HepG2 (cell line): ENCODE data around the gene VEGFB. TPM values are rescaled to one million over a fixed set of nuclear protein-coding genes. Genes with fewer than 3 reads are reported as not detected.

Experiments used
- BCL6 ChIP-seq: IDR thresholded peaks from 2 replicates; pipeline ENCODE4 v1.6.1; 2016; ENCODE audit warnings: missing genetic modification reagents, missing compliant biosample characterization
- CTCF ChIP-seq: sonication (generic); formaldehyde crosslinking; IDR thresholded peaks from 2 replicates; pipeline ENCODE4 v1.5.0; 2020; ENCODE audit warnings: mild to moderate bottlenecking, missing genetic modification reagents, moderate library complexity
- GLI4 ChIP-seq: sonication (generic); formaldehyde crosslinking; IDR thresholded peaks from 2 replicates; pipeline ENCODE4 v1.5.1; 2020; ENCODE audit warnings: missing genetic modification reagents, mild to moderate bottlenecking, moderate library complexity, borderline replicate concordance
- HOMEZ ChIP-seq: IDR thresholded peaks from 2 replicates; pipeline ENCODE4 v1.6.1; 2016; ENCODE audit warnings: low read depth
- HOXD1 ChIP-seq: sonication (generic); formaldehyde crosslinking; IDR thresholded peaks from 2 replicates; pipeline ENCODE4 v1.5.0; 2020; ENCODE audit warnings: missing genetic modification reagents
- MAZ ChIP-seq, 2 experiments: sonication (generic) in 1 of 2; formaldehyde crosslinking in 1 of 2; IDR thresholded peaks; 2 replicates each; pipeline versions ENCODE4 v1.5.0 to v1.6.1; 2012 to 2020; ENCODE audit warnings: low read depth in 2 of 2, mild to moderate bottlenecking in 2 of 2, borderline replicate concordance in 1 of 2, improper control_type of control experiment in 1 of 2, low read length in 1 of 2, missing genetic modification reagents in 1 of 2, moderate library complexity in 1 of 2
- MEIS1 ChIP-seq: sonication (generic); formaldehyde crosslinking; IDR thresholded peaks from 2 replicates; pipeline ENCODE4 v1.9.0; 2021; ENCODE audit warnings: mild to moderate bottlenecking, missing genetic modification reagents, moderate library complexity, borderline replicate concordance
- PHF8 ChIP-seq: sonication (generic); formaldehyde crosslinking; IDR thresholded peaks from 2 replicates; pipeline ENCODE4 v1.5.0; 2020; ENCODE audit warnings: missing genetic modification reagents
- PITX1 ChIP-seq: sonication (generic); formaldehyde crosslinking; IDR thresholded peaks from 2 replicates; pipeline ENCODE4 v1.5.1; 2020; ENCODE audit warnings: mild to moderate bottlenecking, missing genetic modification reagents
- POLR2AphosphoS2 ChIP-seq: IDR thresholded peaks from 2 replicates; pipeline ENCODE4 v1.6.1; 2011; ENCODE audit warnings: low read depth, low read length, improper control_type of control experiment
- RARG ChIP-seq: sonication (generic); formaldehyde crosslinking; IDR thresholded peaks from 2 replicates; pipeline ENCODE4 v1.4.0; 2020; ENCODE audit warnings: low read depth, mild to moderate bottlenecking, missing genetic modification reagents
- SALL1 ChIP-seq: sonication (generic); formaldehyde crosslinking; IDR thresholded peaks from 2 replicates; pipeline ENCODE4 v1.8.0; 2022; ENCODE audit warnings: mild to moderate bottlenecking, missing genetic modification reagents
- ZFAT ChIP-seq: sonication (generic); formaldehyde crosslinking; conservative IDR thresholded peaks from 2 replicates; pipeline ENCODE4 v1.8.1; 2023; ENCODE audit warnings: missing genetic modification reagents, inconsistent platforms
- ZFP36L2 ChIP-seq: sonication (generic); formaldehyde crosslinking; IDR thresholded peaks from 2 replicates; pipeline ENCODE4 v1.4.0; 2020; ENCODE audit warnings: missing genetic modification reagents
- ZNF20 ChIP-seq: sonication (generic); formaldehyde crosslinking; IDR thresholded peaks from 2 replicates; pipeline ENCODE4 v1.4.0; 2020; ENCODE audit warnings: mild to moderate bottlenecking, moderate library complexity, missing genetic modification reagents
- ZNF280B ChIP-seq: sonication (generic); formaldehyde crosslinking; IDR thresholded peaks from 2 replicates; pipeline ENCODE4 v1.5.0; 2020; ENCODE audit warnings: missing genetic modification reagents, mild to moderate bottlenecking, borderline replicate concordance
- ZNF30 ChIP-seq: sonication (generic); formaldehyde crosslinking; IDR thresholded peaks from 2 replicates; pipeline ENCODE4 v1.5.0; 2020; ENCODE audit warnings: mild to moderate bottlenecking, missing genetic modification reagents
- ZNF572 ChIP-seq: sonication (generic); formaldehyde crosslinking; IDR thresholded peaks from 2 replicates; pipeline ENCODE4 v1.5.1; 2020; ENCODE audit warnings: mild to moderate bottlenecking, missing genetic modification reagents
- ZNF605 ChIP-seq: sonication (generic); formaldehyde crosslinking; IDR thresholded peaks from 2 replicates; pipeline ENCODE4 v1.8.0; 2022; ENCODE audit warnings: mild to moderate bottlenecking, missing genetic modification reagents
- ZNF792 ChIP-seq: IDR thresholded peaks from 2 replicates; pipeline ENCODE4 v1.6.1; 2016
- polyA plus RNA-seq, 8 experiments: library from polyadenylated mRNA; depleted of rRNA in 3 of 8; stranded (reverse) in 7 of 8; unstranded in 1 of 8; fragments of >200 nt; fragmentation: Illumina TruSeq in 4 of 8; extraction: Trizol in 4 of 8; gene quantifications; 2 replicates each; pipeline versions ENCODE4 v1.2.1 to v1.2.3, GENCODE V29; 2011 to 2016; ENCODE audit warnings: low read depth in 4 of 8, missing spikeins in 1 of 8, mixed read lengths in 1 of 8; ENCODE audit not compliant: insufficient read depth in 1 of 8
- total RNA-seq, 5 experiments: library from RNA; depleted of rRNA; stranded (reverse); fragments of >200 nt; fragmentation: Illumina TruSeq; extraction: Trizol; gene quantifications; 2 replicates each; pipeline ENCODE4 v1.2.3, GENCODE V29; 2016; ENCODE audit warnings: low read depth in 1 of 5
- TF ChIP-seq, protein P1 (sequence below): sonication (generic); formaldehyde crosslinking; IDR thresholded peaks from 2 replicates; pipeline ENCODE4 v1.5.0; 2020; ENCODE audit warnings: missing genetic modification reagents
- TF ChIP-seq, protein P2 (sequence below): sonication (generic); formaldehyde crosslinking; IDR thresholded peaks from 2 replicates; pipeline ENCODE4 v1.8.0; 2022; ENCODE audit warnings: mild to moderate bottlenecking, missing genetic modification reagents; ENCODE audit not compliant: insufficient replicate concordance

The VEGFB gene
- total and polyA plus RNA-seq, 2 of the 13 experiments (the other 11 are each of a cell fraction or from before 2014, with no cell fraction given), result 9.0 to 11.3 TPM

DNA sequence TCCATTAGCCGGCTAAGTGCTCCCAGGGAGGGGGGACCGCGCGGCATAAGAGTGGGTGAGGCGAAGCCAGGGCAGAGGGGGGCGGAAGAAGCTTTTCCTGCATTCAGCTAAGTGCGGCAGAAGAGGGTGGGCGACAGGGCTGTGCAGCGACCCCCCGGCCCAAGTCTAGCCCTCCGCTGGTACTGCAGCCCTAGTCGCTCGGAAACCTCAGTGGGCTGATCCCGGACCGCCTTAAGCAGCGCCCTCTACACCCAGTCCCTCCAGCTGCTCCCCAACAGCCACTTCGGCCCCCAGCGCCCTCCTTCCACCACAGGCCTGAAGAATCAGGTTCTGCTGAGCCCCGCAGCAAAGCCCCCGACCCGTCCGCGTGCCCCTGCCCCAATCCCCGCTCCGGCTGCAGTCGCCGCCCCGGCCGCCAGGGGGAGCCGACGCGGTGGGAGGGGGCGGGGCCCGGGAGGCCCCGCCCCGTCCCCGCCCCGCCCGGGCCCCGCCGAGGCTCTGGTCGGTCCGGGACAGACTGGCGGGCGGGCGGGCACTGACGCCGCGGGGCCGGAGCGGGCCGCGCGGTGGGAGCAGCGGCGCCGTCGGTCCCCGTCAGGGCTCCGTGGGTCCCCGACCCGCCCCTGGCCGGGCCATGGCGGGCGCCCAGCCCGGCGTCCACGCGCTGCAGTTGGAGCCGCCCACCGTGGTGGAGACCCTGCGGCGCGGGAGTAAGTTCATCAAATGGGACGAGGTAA lies 16.8 kb downstream of the VEGFB start, which contains the start of gene PLCB3 (continued):
- TF ChIP-seq RARG (CRISPR knock-in tag) (no peak), ZNF30 (CRISPR knock-in tag) (no peak), MAZ (IDR thresholded peaks at IDR 0.05; ENCODE audit: borderline replicate concordance, low read depth, low read length) (peak; percentile 61; the same call in 1 of the 2 replicates), MAZ (CRISPR knock-in tag; IDR thresholded peaks at IDR 0.05; ENCODE audit: low read depth) (peak; percentile 61; the same call in 1 of the 2 replicates), ZNF20 (CRISPR knock-in tag) (no peak), ZNF605 (CRISPR knock-in tag) (no peak), ZFAT (CRISPR knock-in tag) (no peak), ZNF792 (CRISPR knock-in tag) (no peak), POLR2AphosphoS2 (no peak), HOMEZ (no peak), SALL1 (no peak), PHF8 (no peak), MEIS1 (CRISPR knock-in tag) (no peak), ZFP36L2 (CRISPR knock-in tag) (no peak), ZNF572 (CRISPR knock-in tag) (0 out of 2 replicates have a peak, but pooled peaks have one; percentile 34), CTCF (CRISPR knock-in tag) (peak; percentile 69), HOXD1 (CRISPR knock-in tag) (no peak), ZNF280B (CRISPR knock-in tag) (0 out of 2 replicates have a peak, but pooled peaks have one; percentile 45), BCL6 (CRISPR knock-in tag) (no peak), PITX1 (CRISPR knock-in tag) (no peak), GLI4 (CRISPR knock-in tag) (no peak)
- TF ChIP-seq, protein P1, sequence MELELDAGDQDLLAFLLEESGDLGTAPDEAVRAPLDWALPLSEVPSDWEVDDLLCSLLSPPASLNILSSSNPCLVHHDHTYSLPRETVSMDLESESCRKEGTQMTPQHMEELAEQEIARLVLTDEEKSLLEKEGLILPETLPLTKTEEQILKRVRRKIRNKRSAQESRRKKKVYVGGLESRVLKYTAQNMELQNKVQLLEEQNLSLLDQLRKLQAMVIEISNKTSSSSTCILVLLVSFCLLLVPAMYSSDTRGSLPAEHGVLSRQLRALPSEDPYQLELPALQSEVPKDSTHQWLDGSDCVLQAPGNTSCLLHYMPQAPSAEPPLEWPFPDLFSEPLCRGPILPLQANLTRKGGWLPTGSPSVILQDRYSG (CRISPR knock-in tag), result no peak
- TF ChIP-seq, protein P2, sequence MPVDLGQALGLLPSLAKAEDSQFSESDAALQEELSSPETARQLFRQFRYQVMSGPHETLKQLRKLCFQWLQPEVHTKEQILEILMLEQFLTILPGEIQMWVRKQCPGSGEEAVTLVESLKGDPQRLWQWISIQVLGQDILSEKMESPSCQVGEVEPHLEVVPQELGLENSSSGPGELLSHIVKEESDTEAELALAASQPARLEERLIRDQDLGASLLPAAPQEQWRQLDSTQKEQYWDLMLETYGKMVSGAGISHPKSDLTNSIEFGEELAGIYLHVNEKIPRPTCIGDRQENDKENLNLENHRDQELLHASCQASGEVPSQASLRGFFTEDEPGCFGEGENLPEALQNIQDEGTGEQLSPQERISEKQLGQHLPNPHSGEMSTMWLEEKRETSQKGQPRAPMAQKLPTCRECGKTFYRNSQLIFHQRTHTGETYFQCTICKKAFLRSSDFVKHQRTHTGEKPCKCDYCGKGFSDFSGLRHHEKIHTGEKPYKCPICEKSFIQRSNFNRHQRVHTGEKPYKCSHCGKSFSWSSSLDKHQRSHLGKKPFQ (CRISPR knock-in tag), result no peak
